HG02763 (cell line): ENCODE measurements around the gene HEMGN.

Source experiments
- ATAC-seq: cut with Tn5 transposase; IDR thresholded peaks from one replicate; pipeline ENCODE4 v1.9.1; 2021; ENCODE audit warnings: mild to moderate bottlenecking, moderate library complexity; ENCODE audit not compliant: unreplicated experiment

HEMGN gene

DNA sequence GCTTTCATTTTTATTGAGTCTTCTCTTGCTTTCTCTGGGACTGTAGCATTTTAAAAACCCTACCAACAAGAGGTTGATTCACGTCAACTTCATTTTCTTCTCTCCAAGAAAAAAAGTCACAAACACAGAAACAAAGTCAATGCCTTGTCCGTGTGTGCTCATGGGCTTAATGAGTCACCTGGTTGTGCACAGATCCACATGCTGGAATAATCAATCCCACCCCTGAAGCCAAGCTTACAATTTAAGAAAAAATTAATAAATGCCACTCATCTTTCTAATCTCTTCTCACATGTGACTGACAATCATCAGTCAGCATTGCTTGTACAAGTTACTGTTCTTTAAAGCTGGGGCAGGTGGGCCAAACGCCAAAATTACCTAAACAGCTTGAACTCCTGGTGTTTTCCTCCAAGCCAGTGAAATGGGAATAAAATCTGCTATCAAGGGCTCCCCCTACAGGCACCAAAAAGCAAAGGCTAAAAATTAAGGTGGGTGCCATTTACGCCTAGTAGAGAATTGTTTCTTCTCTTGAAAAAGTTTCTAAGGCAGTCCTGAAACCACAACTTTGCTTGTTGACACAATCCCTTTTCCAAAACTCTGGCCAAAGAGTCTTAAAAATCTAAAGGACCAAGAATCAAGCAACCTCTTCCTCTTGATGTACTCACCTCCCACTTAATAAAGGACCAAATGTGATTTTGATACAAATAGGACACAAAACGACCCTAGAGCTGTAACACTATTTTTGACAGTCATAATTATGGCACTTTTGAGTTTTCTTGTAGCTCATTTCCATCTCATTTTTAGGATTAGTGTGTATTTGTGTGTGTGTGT lies 37.0 kb downstream of the HEMGN start:
- no peak for ATAC-seq

DNA sequence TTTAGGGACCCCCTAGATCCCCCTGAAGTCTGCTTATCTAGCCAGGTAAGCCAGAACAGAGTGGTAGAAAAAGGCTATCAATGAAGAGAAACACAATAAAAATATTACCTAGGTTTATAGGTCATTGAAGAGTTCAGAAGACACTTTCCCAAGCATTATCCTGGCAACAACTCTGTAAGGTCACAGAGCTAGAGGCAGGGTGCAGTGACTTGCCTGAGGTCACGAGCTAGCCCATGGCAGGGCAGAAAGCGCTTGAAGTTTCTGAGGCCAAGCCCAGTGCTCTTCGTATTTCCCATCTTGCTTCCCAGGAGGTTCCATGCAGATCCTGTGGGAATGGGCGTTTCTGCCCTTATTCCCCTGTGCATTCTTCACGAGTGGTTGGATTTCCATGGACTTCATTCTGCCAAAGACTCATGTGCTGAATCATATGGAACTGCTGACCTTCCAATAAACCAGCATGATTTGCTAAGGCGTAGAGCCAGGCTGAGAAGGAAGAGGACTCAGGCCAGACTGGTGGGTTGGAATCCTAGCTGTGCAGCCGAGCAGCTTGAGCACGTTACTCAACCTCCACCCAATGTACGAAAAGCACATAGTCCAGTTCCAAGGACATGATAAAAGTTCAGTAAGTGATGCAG lies 37.8 kb downstream of the HEMGN start:
- no peak for ATAC-seq

DNA sequence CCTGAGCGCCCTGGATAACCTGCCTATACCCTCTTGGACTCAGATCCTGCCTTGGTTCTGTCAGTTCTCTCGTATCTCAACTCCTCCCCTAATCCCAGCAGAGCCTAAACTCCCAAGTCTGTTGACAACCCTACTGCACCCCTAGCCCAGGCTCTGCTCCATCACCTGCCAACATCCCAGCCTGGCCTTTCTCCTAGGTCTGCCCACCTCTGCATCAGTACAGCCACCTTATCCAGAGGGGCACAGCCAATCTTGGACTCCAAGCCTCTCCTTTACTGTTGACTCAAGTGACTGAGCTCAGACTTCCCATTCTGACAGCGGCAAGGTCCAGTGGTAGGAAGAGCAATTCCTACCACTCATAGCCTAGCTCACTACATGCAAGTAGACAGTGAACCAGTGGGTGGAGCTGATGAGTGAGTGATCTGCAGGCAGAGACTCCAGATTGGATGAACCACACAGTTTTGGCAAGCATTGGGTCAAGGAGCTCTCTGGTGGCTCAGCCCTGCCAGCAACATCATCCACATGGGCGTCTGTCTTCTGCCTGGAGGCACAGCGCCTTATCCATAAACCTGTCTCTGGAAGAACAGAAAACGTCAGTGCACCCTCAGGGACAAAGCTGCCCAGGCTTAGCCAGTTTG lies 42.2 kb downstream of the HEMGN start:
- no peak for ATAC-seq

DNA sequence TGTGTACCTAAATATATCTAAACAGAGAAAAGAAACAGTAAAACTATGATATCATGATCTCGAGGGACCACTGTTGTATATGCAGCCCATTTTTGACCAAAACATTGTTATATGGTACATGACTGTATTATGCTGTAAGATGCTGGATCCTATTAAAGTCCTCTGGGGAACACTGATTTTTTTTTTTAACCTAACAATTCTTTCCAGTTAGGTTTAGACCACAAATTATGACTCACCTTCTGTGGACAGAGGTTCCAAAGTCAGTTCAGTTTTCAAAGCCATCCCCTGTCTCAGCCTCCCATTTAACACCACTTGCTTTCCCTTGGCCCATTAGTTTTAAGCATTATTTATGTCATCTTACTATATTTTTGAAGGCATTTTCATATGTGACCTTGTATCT lies 42.8 kb downstream of the HEMGN start:
- ATAC-seq, result no peak

DNA sequence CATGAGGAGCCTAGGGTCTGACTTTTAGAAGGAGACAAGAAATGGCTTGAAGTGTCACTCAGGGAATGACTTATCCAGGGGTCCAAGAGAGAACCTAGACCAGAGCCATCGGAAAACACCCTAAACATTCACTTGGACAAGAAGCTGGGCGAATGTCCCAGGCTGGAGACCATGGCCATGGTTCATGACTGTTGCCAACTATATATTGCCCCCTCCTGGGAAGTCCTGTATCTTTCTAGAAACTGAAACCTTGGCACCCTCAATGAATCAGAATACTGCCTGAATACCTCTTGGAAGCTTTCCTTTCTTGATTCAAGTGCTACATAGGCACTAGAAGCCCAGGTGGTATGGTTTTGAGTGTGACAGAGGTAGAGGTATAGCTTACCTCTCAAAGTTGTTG lies 45.6 kb downstream of the HEMGN start:
- no peak for ATAC-seq

DNA sequence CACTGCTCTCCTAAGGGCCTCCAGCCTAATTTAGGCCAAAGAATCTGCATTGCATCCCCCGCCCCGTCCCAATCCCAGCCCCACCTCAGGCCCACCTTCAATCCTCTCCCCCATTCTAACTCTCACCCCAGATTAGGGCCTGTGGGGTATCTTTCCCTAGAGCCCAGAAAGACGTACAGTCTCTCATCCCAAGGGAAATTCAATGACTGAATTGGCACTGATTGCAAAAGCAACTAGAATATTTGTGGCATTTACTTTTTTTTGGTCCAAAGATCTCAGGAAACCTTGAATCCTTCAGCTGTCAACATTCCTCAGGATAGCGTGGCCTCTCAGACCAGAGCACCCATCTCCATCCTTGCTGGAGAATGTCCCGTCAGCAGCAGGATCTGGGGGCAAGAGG lies 46.2 kb downstream of the HEMGN start:
- ATAC-seq, result no peak

DNA sequence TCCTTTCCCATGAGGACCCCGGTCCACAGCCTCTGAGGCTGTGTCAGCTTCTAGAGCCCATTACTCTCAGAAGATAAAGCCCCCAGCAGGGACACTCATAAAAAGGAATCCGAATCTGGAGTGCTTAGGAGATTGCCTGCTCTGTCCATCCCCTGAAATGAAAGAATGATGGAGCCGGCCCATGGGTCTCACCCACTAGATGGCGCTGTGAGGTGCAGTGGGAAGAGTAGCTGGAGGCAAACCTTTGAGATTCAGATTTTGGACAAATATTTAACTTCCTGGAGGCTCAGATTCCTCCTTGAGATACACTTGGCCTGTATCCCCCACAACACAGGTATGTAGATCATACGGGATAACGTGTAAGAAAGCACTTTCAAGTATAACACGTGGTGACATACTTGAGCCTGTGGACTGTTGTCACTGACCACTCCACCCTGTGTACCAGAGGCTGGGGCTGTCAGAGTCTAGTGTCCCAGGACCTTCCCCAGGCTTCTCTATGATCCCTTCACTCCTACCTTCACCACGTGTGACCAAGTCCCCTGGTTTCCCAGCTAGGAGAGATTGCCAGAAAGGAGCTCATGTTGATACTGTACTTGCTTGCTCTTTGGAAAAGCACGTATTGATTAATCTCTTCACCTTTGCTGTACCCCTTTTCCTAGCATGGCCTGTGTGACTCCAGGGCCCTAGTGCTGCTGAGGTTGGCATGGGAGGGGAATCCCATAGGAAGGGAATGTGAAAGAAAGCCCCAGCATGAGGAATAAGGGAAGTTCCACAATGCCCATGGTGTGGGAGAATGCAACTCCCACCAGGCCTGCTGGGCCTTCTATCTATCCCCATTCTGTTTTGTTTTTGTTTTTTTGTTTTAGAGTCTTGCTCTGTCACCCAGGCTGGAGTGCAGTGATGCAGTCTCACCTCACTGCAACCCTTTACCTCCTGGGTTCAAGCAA lies 47.8 kb downstream of the HEMGN start:
- no peak for ATAC-seq

DNA sequence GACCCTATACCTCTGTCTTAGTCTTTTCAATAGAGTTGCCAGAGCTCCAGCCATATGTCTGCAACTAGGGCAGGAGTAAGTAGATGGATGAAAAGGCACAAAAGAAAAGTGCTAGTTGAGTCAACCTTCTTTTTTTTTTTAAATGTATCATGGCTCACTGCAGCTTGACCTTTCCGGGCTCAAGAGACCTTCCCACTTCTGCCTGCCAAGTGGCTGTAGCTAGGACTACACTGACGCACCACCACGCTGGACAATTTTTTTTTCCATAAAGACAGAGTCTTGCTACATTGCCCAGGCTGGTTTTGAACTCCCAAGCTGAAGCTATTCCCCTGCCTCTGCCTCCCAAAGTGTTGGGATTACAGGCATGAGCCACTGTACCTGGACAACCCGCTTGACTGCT lies 57.6 kb downstream of the HEMGN start:
- no peak for ATAC-seq
